Measurements from ENCODE around the gene HPSE2. TPM values are rescaled to one million over a fixed set of nuclear protein-coding genes. Genes with fewer than 3 reads are reported as not detected.

The HPSE2 gene
- total RNA-seq, 1 experiment from 2014 or later = 0.20 TPM

GRCh38 chr10:99062591-99062990, 173.1 kb downstream of the HPSE2 start:
- Histone ChIP-seq H4K5ac (ENCODE audit: insufficient read length, low read depth, low read length) (no peak overlapping the region), H3K27me3 (ENCODE audit: insufficient read depth, low read length) (no peaks in the 10 kb centered on the region), H2BK15ac (ENCODE audit: low read depth, low read length) (no peak overlapping the region), H3K27ac (ENCODE audit: insufficient read length, low read depth, low read length) (no peak overlapping the region), H4K20me1 (ENCODE audit: control insufficient read depth, insufficient read depth, insufficient read length) (no peaks in the 10 kb centered on the region), H2BK20ac (ENCODE audit: low read depth, low read length, poor library complexity, severe bottlenecking) (no peak overlapping the region), H2BK5ac (ENCODE audit: insufficient read length, low read length) (no peak overlapping the region), H3K79me2 (ENCODE audit: insufficient read depth, low read length) (no peaks in the 10 kb centered on the region), H3K4me2 (ENCODE audit: insufficient read depth, insufficient read length, low read length) (no peak overlapping the region), H3K4ac (ENCODE audit: low read depth, low read length) (no peak overlapping the region), H4K91ac (ENCODE audit: insufficient read length, low read depth, low read length) (no peak overlapping the region), H3K56ac (ENCODE audit: insufficient read length, low read depth, low read length) (no peak overlapping the region), H4K8ac (replicated peaks; ENCODE audit: insufficient read length, low read depth, low read length) (no peak overlapping the region), H3K79me1 (ENCODE audit: insufficient read depth, low read depth, low read length, poor library complexity, severe bottlenecking) (no peaks in the 10 kb centered on the region), H3K9me3 (ENCODE audit: control insufficient read depth, low read depth, low read length) (no peaks in the 10 kb centered on the region), H3K23me2 (ENCODE audit: insufficient read length, low read depth, low read length, poor library complexity, severe bottlenecking) (no peaks in the 10 kb centered on the region), H3K4me1 (ENCODE audit: insufficient read depth, low read length) (no peaks in the 10 kb centered on the region), H2BK120ac (ENCODE audit: low read depth, low read length, poor library complexity, severe bottlenecking) (no peak overlapping the region), H3T11ph (ENCODE audit: low read length) (no peak overlapping the region), H3K9ac (ENCODE audit: extremely low read depth, insufficient read length, low read length) (no peak overlapping the region), H2AFZ (ENCODE audit: low read length) (no peak overlapping the region), H2AK5ac (ENCODE audit: insufficient read length, low read length) (no peak overlapping the region), H2BK12ac (ENCODE audit: insufficient read length, low read depth, low read length) (no peak overlapping the region), H3K18ac (ENCODE audit: insufficient read length, low read depth, low read length) (no peak overlapping the region), H3K14ac (ENCODE audit: insufficient read depth, low read length) (no peak overlapping the region), H3K23ac (ENCODE audit: insufficient read length, low read depth, low read length) (no peak overlapping the region)
- H3K9me3 Mint-ChIP-seq = peaks cover 13 to 16% of the 10 kb centered on the region in 2 experiments; a peak in 4 of 5 replicates
- no peak for TF ChIP-seq CTCF (conservative IDR thresholded peaks at IDR 0.05)
- no peak overlapping the region for H3K4me3 Mint-ChIP-seq
- peaks cover 2% of the 10 kb centered on the region; the same call in 1 of the 2 replicates for H3K27me3 Mint-ChIP-seq (ENCODE audit: low read depth)
- H3K4me1 Mint-ChIP-seq = no peaks in the 10 kb centered on the region
- no peak for DNase-seq
- no peak overlapping the region for H3K27ac Mint-ChIP-seq
- H3K36me3 Mint-ChIP-seq (ENCODE audit: insufficient read depth in 1 of 3, low read depth in 3 of 3) = peaks cover 0 to 13% (median 6%) of the 10 kb centered on the region in 3 experiments; a peak in 5 of 7 replicates
